A549 (cell line): ENCODE results near the gene SLC19A1.

Experiments
- KDM1A ChIP-seq: fragments of 200-600 bp; sonication (generic); IDR thresholded peaks from 2 replicates; pipeline ENCODE4 v1.6.1; 2016; ENCODE audit warnings: low read depth, mild to moderate bottlenecking
- POLR2A ChIP-seq: IDR thresholded peaks from 2 replicates; pipeline ENCODE4 v1.6.1; 2012; ENCODE audit warnings: mild to moderate bottlenecking, low read length

- no peak for TF ChIP-seq KDM1A
- no peak for TF ChIP-seq POLR2A
Observed at GRCh38 chr21:45477176-45478114, 64.8 kb downstream of the SLC19A1 start.
